ENCODE data around the gene THSD7B.
"Not testable (repeated sequence)": the region's sequence is repeated elsewhere in the genome, so short reads cannot be mapped to it uniquely, and the experiment has no call there.

The THSD7B gene

GRCh38 chr2:137237055-137237454, 471.7 kb downstream of the THSD7B start:
- no peak for DNase-seq (ENCODE audit: low read depth in 2 of 3, low spot score in 2 of 3)

DNA sequence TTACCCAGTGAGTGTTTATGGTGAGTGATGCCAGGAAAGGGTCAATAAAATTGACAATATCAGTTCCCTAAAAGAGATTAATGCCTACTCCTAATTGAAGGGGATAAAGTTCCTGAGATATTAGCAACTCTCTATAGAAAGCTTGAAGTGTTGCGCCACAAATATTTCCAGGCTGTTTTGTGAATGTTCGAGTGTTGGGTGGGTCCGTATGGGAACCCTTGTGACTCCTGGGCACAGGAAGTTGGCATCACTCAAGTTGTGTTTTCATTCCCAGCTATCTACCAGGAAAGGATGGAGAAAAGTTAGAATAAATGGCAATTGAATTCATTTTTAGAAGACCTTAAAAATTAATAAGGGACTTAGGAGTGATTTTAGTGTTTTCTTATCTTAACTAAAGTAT, 472.7 kb downstream of the THSD7B start:
- no peak for DNase-seq (ENCODE audit: low read depth in 2 of 3, low spot score in 2 of 3)

GRCh38 chr2:137249463-137250130, 484.3 kb downstream of the THSD7B start:
- no peak for DNase-seq (ENCODE audit: low read depth in 2 of 3, low spot score in 2 of 3)

- DNase-seq (ENCODE audit: low read depth in 2 of 3, low spot score in 2 of 3) = no peak
Measured at GRCh38 chr2:137250401-137250800, 485.1 kb downstream of the THSD7B start.

GRCh38 chr2:137251045-137251444, 485.7 kb downstream of the THSD7B start:
- no peak for DNase-seq (ENCODE audit: low read depth in 2 of 3, low spot score in 2 of 3)

DNA sequence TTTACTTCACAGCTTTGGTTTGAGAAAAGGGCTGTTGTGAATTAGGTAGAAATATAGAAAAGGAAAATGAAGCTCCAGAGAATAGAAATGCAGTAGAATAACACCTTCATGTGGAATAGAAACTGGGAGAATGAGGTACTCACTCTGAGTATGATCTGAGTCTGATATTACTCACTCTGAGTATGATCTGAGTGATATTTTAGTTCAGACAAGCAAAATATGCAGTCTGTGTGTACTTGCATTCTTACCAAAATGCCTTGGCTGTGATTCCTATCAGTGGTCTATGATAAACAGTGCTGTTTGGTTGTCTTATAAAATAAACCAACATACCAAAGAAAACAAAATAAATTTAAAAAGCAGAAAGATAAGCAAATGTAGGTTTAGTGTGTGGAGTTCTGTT, 487.6 kb downstream of the THSD7B start:
- DNase-seq (ENCODE audit: low read depth in 2 of 3, low spot score in 2 of 3) = no peak

- no peak for DNase-seq (ENCODE audit: low read depth in 2 of 3, low spot score in 2 of 3)
Measured at GRCh38 chr2:137254052-137254451, 488.7 kb downstream of the THSD7B start.

DNA sequence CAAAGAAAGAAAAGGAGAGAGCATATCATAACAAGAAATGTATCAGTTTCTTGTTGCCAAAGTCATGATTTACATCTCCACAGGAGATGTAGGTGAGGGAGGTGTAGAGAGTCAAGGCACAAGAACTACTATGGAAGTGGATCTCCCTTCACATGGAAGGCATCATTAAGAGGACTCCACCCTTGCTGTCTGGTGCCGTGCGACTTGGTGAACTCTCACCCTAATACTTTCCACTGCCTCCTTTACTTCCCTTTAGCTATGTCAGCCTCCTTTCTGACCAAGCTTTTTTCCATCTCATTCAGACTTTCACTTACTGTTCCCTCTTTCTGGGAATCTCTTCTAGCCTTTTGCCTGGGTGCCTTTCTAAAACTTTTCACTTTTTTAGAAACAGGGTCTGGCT, 490.0 kb downstream of the THSD7B start:
- no peak for DNase-seq (ENCODE audit: low read depth in 2 of 3, low spot score in 2 of 3)

- DNase-seq (ENCODE audit: low read depth in 2 of 3, low spot score in 2 of 3) = no peak
Measured at GRCh38 chr2:137255990-137256389, 490.6 kb downstream of the THSD7B start.

DNA sequence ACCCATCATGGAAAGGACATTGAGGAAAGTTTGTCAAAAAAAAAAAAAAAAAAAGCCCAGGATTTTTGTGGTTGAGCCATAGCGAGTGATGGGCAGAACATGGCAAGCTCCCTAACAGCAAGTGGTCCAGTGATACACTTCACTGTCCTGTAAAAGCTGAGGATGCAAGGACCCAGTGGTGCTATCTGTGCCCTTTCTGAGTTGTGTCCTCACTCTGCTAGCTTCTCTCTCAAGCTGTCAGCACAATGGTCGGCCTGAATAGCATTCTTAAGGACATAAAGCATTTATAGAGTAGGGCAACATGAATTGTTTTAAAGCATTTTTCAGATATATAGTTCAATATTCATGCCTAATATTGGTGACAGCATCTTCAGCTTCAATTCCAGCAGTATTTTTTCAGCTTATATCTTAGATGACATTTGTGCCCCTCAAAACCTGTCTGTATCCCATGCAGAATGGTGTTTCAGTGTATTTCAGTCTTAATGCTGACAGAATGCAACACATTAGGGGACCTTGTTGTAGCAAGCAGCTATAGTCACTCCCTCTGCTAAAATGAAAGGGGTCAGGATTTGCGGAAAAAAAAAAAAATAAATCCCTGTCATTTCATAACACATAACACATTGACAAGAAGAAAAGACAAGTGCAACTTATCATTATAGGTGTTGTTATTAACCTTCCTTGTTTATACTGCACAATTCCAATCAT, 496.7 kb downstream of the THSD7B start:
- DNase-seq (ENCODE audit: low read depth in 2 of 3, low spot score in 2 of 3) = no peak

DNA sequence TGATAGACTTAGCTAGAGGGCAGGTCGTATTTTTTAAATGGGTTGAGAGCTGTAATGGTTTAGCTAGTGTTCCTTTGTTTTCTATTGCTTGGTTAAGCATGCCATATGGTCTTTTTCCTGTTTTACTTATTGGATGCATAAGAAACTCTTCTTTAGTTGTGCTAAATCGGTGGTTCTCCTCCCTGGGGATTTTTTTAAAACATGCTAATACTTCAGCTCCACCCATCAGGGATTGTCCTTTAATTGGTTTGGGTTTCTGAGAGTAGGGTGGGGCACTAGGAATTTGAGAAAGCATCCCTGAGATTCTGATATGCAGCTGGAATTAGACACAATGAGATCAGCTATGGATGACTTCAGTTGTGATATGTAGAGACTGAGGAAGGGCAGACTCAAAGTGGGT, 497.2 kb downstream of the THSD7B start:
- no peak for DNase-seq (ENCODE audit: low read depth in 2 of 3, low spot score in 2 of 3)

DNA sequence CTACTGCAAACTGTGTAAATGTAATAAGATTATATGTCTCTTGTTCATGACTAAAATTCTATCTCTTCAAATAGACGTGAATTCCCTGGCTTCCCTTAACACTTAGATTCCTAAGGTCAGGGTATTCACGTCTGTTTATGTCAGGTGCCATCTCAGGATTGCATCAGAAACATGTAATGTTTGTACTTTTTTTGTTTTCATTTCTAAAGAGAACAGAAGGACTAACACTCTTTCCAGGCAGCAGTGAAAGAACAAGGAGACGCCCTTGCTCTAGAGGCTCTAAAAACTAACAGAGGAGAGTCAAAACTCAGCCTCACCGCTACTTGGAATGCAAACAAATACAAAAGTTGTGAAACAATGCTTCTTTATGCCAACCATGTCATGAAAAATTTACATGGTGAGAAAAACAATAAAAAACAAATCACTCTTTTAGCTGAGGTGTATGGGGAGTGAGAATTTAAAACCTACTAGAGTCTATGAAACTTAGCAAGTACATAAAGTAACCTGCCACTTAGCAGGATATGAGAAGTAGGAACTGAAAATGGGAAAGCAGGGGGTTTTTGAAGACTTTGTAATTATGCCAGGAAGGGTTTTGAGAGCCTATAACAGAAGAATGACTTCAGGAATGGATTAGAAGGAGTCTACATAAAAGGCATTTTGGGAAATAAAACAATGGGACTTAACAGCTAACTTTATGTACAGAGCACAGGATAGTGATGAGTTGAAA, 522.7 kb downstream of the THSD7B start:
- no peak for DNase-seq (ENCODE audit: low read depth in 2 of 3, low spot score in 2 of 3)

DNA sequence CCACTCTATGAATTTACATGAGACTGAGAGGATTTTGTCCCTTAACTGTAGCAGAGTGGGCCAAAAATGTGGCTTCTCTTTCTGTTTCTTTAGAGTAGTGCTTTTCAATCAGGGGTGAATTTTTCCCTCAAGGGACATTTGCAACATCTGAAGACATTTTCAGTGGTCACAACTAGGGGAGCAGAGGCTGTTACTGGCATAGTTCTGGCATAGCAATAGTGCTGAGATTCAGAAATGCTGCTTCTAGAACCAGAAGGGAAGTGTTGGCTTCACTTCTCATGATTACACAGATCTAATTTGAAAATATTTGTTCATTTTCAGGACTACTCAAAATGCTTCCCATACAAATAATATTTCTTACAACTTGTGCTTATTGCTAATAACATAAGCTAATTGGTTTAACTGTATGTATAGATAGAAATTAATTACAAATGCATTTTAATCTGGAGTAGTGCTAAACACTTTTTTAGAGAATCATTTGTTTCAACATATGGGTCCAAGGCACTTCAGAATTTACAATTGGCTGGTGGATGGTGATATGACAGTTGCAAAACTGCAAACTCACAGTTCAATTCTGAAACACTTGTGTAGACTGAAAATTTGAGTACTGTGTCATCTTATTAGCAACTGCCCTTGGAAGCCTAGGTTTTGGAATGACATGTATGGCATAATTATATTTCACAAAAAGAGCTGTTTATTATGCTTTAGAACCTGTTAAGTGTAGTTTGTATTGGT, 526.7 kb downstream of the THSD7B start:
- no peak for DNase-seq (ENCODE audit: low read depth in 2 of 3, low spot score in 2 of 3)

- DNase-seq (ENCODE audit: low read depth in 2 of 3, low spot score in 2 of 3) = no peak
Measured at GRCh38 chr2:137298377-137298776, 533.0 kb downstream of the THSD7B start.

GRCh38 chr2:137300987-137301386, 535.6 kb downstream of the THSD7B start:
- DNase-seq (ENCODE audit: low read depth in 2 of 3, low spot score in 2 of 3) = no peak

DNA sequence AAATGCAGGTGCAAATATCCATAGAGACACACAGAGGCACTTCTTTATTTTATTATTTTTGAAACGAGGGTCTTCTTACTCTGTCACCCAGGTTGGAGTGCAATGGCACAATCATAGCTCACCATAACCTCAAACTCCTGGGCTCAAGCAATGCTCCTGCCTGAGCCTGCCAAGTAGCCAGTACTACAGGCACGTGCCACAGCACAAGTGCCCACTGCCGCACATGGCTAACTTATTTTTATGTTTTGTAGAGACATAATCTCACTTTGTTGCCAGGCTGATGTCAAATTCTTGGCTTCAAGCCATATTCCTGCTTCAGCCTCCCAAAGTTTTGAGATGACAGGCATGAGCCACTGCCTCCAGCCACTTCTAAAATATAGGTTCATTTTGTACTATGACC, 537.6 kb downstream of the THSD7B start:
- DNase-seq (ENCODE audit: low read depth in 2 of 3, low spot score in 2 of 3) = no peak

GRCh38 chr2:137316075-137316474, 550.7 kb downstream of the THSD7B start:
- no peak for DNase-seq (ENCODE audit: low read depth in 2 of 3, low spot score in 2 of 3)

DNA sequence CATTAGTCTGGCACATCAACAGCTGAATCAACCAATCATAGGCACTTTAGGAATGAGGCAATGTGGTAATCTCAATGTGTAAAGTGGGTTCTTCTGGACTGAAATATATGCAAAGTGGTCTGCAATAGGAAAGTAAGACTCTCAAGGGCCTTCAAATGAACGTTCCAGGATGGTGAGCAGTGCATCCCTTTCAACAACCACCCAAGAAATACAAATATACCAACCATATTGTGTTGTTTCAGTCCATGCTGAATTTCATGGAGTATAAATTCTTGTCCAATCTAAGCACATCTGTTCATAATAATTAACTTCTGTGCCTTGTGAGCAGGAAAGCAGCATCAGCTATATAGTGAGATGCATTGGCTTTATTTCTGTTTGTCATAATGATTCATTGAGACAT, 556.2 kb downstream of the THSD7B start:
- no peak for DNase-seq (ENCODE audit: low read depth in 2 of 3, low spot score in 2 of 3)

DNA sequence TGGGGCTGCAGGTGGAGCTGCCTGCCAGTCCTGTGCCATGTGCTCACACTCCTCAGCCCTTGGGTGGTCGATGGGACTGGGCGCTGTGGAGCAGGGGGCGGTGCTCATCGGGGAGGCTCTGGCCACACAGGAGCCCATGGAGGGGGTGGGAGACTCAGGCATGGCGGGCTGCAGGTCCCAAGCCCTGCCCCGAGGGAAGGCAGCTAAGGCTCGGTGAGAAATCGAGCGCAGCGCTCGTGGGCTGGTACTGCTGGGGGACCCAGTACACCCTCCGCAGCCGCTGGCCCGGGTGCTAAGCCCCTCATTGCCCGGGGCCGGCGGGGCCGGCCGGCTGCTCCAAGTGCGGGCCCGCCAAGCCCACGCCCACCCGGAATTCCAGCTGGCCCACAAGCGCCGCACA, 566.2 kb downstream of the THSD7B start:
- not testable (repeated sequence) for DNase-seq (ENCODE audit: low read depth in 2 of 3, low spot score in 2 of 3)

DNA sequence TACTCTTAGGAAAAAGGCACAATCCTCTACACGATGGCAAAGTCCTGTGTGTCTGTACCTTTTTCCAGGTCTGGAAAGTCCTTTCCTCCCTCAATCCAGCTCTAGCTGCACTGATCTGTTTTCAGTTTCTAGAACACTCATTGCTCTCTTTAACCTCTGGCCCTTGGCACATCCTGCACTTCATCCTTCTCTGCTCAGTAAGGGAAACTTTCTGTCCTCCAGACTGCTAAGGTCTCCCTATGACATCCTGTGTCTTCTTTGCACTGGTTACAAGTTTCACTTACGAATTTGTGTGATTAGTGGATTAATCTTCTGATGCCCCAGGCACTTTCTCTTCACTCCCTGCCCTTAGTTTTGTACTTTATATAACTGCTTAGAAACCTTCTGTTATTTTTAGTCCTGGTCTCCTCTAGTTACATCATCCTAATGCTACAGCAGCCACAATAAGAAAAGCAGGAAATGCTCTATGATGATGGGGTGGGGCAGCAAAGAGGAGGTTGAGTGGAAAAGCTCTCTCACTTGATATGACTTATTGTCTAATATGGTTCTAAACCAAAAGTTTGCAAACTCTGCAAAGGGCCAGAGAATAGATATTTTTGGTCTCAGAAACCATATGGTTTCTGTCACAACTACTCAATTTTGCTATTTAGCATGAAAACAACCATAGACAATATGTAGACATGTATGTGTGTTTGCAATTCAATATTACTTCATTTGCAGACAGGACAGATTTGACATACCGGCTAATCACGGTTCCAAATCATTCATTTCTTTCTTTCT, 568.2 kb downstream of the THSD7B start:
- no peak for DNase-seq (ENCODE audit: low read depth in 2 of 3, low spot score in 2 of 3)

DNA sequence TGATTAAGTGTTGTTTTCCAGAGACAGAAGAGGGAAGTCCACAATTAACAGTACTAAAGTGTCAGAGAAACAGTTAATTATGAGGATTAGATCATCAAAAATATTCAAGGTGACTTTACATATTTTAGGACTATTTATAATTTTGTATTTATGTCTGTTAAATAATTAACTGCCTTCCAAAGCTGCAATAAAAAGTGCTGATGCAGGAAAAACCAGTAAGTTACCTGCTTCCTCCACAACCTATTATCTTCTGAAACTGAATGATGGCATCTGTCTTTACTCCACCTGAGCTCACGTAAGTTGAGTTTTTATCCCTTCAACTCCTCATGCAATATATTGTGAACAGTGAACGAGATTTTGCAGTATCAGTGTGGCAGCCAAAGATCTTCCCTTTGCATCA, 570.7 kb downstream of the THSD7B start:
- DNase-seq (ENCODE audit: low read depth in 2 of 3, low spot score in 2 of 3) = no peak
